Cardiac fibroblast (primary cell): Measurements from ENCODE around the gene C6orf62.
"Not testable (repeated sequence)": the region's sequence is repeated elsewhere in the genome, so short reads cannot be mapped to it uniquely, and the experiment has no call there.

Source experiments
- DNase-seq, 2 donors: peaks; one replicate each; pipeline versions ENCODE4 v3.0.0 to v3.0.0-alpha.2; 2010; ENCODE audit warnings: low read depth in 2 of 2
- H3K4me3 ChIP-seq, 2 donors: replicated peaks in 1 of 2; 1 replicate in 1 of 2; 2 replicates in 1 of 2; pipeline ENCODE4 v1.5.1; 2011; ENCODE audit warnings: low read depth in 2 of 2, low read length in 2 of 2, mild to moderate bottlenecking in 2 of 2, moderate library complexity in 1 of 2
- CTCF ChIP-seq: IDR thresholded peaks from one replicate; pipeline ENCODE4 v1.5.1; 2011; ENCODE audit warnings: low read depth, mild to moderate bottlenecking, low read length, inconsistent platforms

The C6orf62 gene

GRCh38 chr6:24742216-24742738, 23.3 kb upstream of the C6orf62 start:
- no peak for DNase-seq
- H3K4me3 ChIP-seq: no peak overlapping the region
- TF ChIP-seq CTCF: no peak

- H3K4me3 ChIP-seq: no peak overlapping the region
- DNase-seq: peak in 1 of 2 donors; percentile 58
- TF ChIP-seq CTCF: no peak
Observed at GRCh38 chr6:24740861-24741260, 21.9 kb upstream of the C6orf62 start.

GRCh38 chr6:24738741-24739140, 19.8 kb upstream of the C6orf62 start:
- no peak overlapping the region for H3K4me3 ChIP-seq
- no peak for TF ChIP-seq CTCF
- DNase-seq: peak in 1 of 2 donors; percentile 56

GRCh38 chr6:24734710-24735109, 15.8 kb upstream of the C6orf62 start:
- DNase-seq, H3K4me3 ChIP-seq: not testable (repeated sequence)

GRCh38 chr6:24734166-24734565, 15.2 kb upstream of the C6orf62 start:
- no peak overlapping the region for H3K4me3 ChIP-seq
- no peak for TF ChIP-seq CTCF
- DNase-seq: no peak

GRCh38 chr6:24731456-24732134, 12.6 kb upstream of the C6orf62 start:
- not testable (repeated sequence) for H3K4me3 ChIP-seq

GRCh38 chr6:24730653-24731052, 11.7 kb upstream of the C6orf62 start:
- DNase-seq, H3K4me3 ChIP-seq: not testable (repeated sequence)

More at GRCh38 chr6:24731456-24732134, 12.6 kb upstream of the C6orf62 start:
- not testable (repeated sequence) for DNase-seq

- DNase-seq: no peak
- no peak for TF ChIP-seq CTCF
- no peak overlapping the region for H3K4me3 ChIP-seq
Observed at GRCh38 chr6:24723270-24723669, 4.3 kb upstream of the C6orf62 start.
